HEK293T (cell line): ENCODE data around the gene RPH3AL.

Source experiments
- HDGF ChIP-seq: fragments of 450-650 bp; IDR thresholded peaks from 2 replicates; pipeline ENCODE4 v1.6.1; 2017; ENCODE audit warnings: antibody characterized with exemption, borderline replicate concordance
- L3MBTL2 ChIP-seq: fragments of 450-650 bp; conservative IDR thresholded peaks from 2 replicates; pipeline ENCODE4 v1.6.1; 2016; ENCODE audit warnings: mild to moderate bottlenecking
- SP1 ChIP-seq: fragments of 450-650 bp; IDR thresholded peaks from 2 replicates; pipeline ENCODE4 v1.6.1; 2017
- SUZ12 ChIP-seq: fragments of 450-650 bp; IDR thresholded peaks from 2 replicates; pipeline ENCODE4 v1.6.1; 2016; ENCODE audit warnings: mild to moderate bottlenecking
- TARDBP ChIP-seq: fragments of 450-650 bp; IDR thresholded peaks from 2 replicates; pipeline ENCODE4 v1.6.1; 2016

- TF ChIP-seq SUZ12 (no peak), HDGF (no peak), L3MBTL2 (no peak), TARDBP (no peak), SP1 (no peak)
Measured at GRCh38 chr17:307741-308507, 44.7 kb downstream of the RPH3AL start.
